ENCODE results near the gene LCMT2.

LCMT2 gene

DNA sequence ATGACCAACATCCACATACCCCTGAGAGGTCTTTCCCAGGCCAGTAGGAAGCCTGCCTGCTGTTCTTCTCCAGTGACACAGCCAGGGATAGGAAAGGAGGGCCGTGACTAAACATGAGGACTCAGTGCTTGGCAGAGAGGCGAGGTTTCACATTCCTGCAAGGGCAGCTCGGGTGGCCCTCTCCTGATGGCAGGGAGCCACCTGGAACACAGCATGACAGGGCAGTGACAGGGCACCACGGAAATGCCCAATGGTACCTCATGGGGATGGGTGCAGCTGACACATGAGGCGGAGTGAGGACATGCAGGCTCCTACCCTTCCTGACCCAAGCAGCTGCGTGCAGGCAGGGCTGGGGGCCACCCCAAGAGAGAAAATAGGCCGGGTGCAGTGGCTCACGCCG, 56.2 kb downstream of the LCMT2 start:
- CTCF ChIA-PET = interaction anchor here (2.3 to 8.7 kb wide), 2 partner anchors 12 to 49 kb away, joined by 9 to 70 read pairs; no protein-coding TSS in a partner anchor
- no peak for DNase-seq (ENCODE audit: low read depth, low spot score)
- TF ChIP-seq, protein P1, sequence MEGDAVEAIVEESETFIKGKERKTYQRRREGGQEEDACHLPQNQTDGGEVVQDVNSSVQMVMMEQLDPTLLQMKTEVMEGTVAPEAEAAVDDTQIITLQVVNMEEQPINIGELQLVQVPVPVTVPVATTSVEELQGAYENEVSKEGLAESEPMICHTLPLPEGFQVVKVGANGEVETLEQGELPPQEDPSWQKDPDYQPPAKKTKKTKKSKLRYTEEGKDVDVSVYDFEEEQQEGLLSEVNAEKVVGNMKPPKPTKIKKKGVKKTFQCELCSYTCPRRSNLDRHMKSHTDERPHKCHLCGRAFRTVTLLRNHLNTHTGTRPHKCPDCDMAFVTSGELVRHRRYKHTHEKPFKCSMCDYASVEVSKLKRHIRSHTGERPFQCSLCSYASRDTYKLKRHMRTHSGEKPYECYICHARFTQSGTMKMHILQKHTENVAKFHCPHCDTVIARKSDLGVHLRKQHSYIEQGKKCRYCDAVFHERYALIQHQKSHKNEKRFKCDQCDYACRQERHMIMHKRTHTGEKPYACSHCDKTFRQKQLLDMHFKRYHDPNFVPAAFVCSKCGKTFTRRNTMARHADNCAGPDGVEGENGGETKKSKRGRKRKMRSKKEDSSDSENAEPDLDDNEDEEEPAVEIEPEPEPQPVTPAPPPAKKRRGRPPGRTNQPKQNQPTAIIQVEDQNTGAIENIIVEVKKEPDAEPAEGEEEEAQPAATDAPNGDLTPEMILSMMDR (IDR thresholded peaks at IDR 0.05; ENCODE audit: insufficient read depth, low read length, missing control alignments) = no peak
- no peak overlapping the region for H3K4me3 ChIP-seq (ENCODE audit: low read depth, low read length)
- POLR2A ChIA-PET = no interaction called here

Data from AG04449 (cell line).